Prostate gland (tissue), 2 donors: Measurements from ENCODE around the gene HOXA13. TPM values are rescaled to one million over a fixed set of nuclear protein-coding genes. Genes with fewer than 3 reads are reported as not detected.

Source experiments
- DNase-seq: peaks from one replicate; pipeline ENCODE4 v3.0.0-alpha.2; 2019; ENCODE audit warnings: low spot score
- H3K27ac ChIP-seq, 2 donors: fragments of 200-600 bp; sonication (generic); 2 replicates each; pipeline ENCODE4 v1.5.1; 2017 to 2019
- H3K27me3 ChIP-seq: fragments of 200-600 bp; sonication (generic); replicated peaks from 2 replicates; pipeline ENCODE4 v1.5.1; 2019; ENCODE audit not compliant: insufficient read depth
- H3K36me3 ChIP-seq, 2 donors: fragments of 200-600 bp; sonication (generic); 1 replicate in 1 of 2; 2 replicates in 1 of 2; pipeline versions ENCODE4 v1.5.1 to v1.8.1; 2017 to 2019
- H3K4me1 ChIP-seq: fragments of 200-600 bp; sonication (generic); replicated peaks from 2 replicates; pipeline ENCODE4 v1.5.1; 2019
- H3K4me3 ChIP-seq, 2 donors: fragments of 200-600 bp; sonication (generic); 2 replicates each; pipeline ENCODE4 v1.5.1; 2017 to 2019
- H3K9me3 ChIP-seq: fragments of 200-600 bp; sonication (generic); 2 replicates; pipeline ENCODE4 v1.5.1; 2017
- CTCF ChIP-seq, 4 experiments: fragments of 200-600 bp in 2 of 4; fragments of 450-650 bp in 2 of 4; sonication (generic) in 2 of 4; IDR thresholded peaks; 1 replicate in 3 of 4; 2 replicates in 1 of 4; pipeline ENCODE4 v1.5.1; 2016 to 2019; ENCODE audit warnings: antibody characterized with exemption in 4 of 4, mild to moderate bottlenecking in 2 of 4, moderate library complexity in 2 of 4
- POLR2A ChIP-seq: fragments of 450-650 bp; IDR thresholded peaks from one replicate; pipeline ENCODE4 v1.6.1; 2016; ENCODE audit warnings: antibody characterized with exemption, mild to moderate bottlenecking
- POLR2AphosphoS5 ChIP-seq: sonication (generic); formaldehyde crosslinking; IDR thresholded peaks from one replicate; pipeline ENCODE4 v1.6.1; 2017; ENCODE audit warnings: antibody characterized with exemption
- whole genome bisulfite sequencing: methylation state at CpG from one replicate; pipeline ENCODE4 v1.1.5; 2018; 5-methylcytosine and 5-hydroxymethylcytosine counted together
- intact Hi-C: fragments of 100-400 bp; cut with DNase I; formaldehyde crosslinking; loops from one replicate; pipeline ENCODE4 v1.14.2; 2022
- total RNA-seq, 2 donors: library from RNA; depleted of rRNA; stranded (reverse); fragments of >200 nt; gene quantifications; one replicate each; pipeline ENCODE4 v1.1.0, GENCODE V29; 2016

Gene HOXA13
- total RNA-seq, 2 donors from 2014 or later = 19.1 to 50.4 TPM

GRCh38 chr7:27151931-27152815, 47.7 kb downstream of the HOXA13 start, which contains the start of gene HOXA3:
Gene HOXA3, minus strand, starts transcription at chr7:27152583. Its CDS starts 41,943 bp downstream, at chr7:27110640.
- intact Hi-C loops = loop anchor here (5.0 to 10.0 kb wide), 3 partner anchors 950 to 1287 kb away; partner anchors contain the start of genes CBX3 and HNRNPA2B1
- peak within 1 kb of the TSS; percentile 39 to 44 for H3K4me3 ChIP-seq
- peak within 1 kb of the TSS; percentile 85 to 87 for H3K27ac ChIP-seq
- H3K4me1 ChIP-seq = peaks cover 7% of the 10 kb centered on the region
- H3K36me3 ChIP-seq = no peaks in the 10 kb centered on the region
- no peaks in the 10 kb centered on the region for H3K27me3 ChIP-seq
- TF ChIP-seq CTCF (IDR thresholded peaks at IDR 0.05) (no peak), POLR2A (peak; percentile 21), POLR2AphosphoS5 (peak; percentile 64)
- no peaks in the 10 kb centered on the region for H3K9me3 ChIP-seq
- DNase-seq = no peak
- WGBS = 22% methylated on average over 53 of the region's 53 CpGs

- Histone ChIP-seq H3K27me3 (no peaks in the 10 kb centered on the region), H3K4me3 (peak overlapping the region; percentile 39 to 44), H3K36me3 (no peaks in the 10 kb centered on the region), H3K9me3 (no peaks in the 10 kb centered on the region), H3K4me1 (peaks cover 7% of the 10 kb centered on the region), H3K27ac (peak overlapping the region; percentile 85 to 87)
- DNase-seq = no peak
- intact Hi-C loops = loop anchor here (5.0 to 10.0 kb wide), 3 partner anchors 949 to 1287 kb away; partner anchors contain the start of genes CBX3 and HNRNPA2B1
- 8% methylated on average over 27 of the region's 27 CpGs for WGBS
- TF ChIP-seq POLR2A (no peak), CTCF (IDR thresholded peaks at IDR 0.05) (no peak), POLR2AphosphoS5 (no peak)
Observed at GRCh38 chr7:27151341-27151930, 48.5 kb downstream of the HOXA13 start.

- DNase-seq = peak; percentile 77
- Histone ChIP-seq H3K27ac (peak overlapping the region; percentile 85 to 87), H3K27me3 (no peaks in the 10 kb centered on the region), H3K36me3 (no peaks in the 10 kb centered on the region), H3K4me1 (peaks cover 7% of the 10 kb centered on the region), H3K9me3 (no peaks in the 10 kb centered on the region), H3K4me3 (peak overlapping the region; percentile 39 to 44)
- TF ChIP-seq POLR2AphosphoS5 (peak; percentile 63), POLR2A (peak; percentile 72), CTCF (IDR thresholded peaks at IDR 0.05) (peak; percentile 70 to 91 (median 83))
- intact Hi-C loops = loop anchor here (5.0 to 10.0 kb wide), 3 partner anchors 948 to 1286 kb away; partner anchors contain the start of genes CBX3 and HNRNPA2B1
- WGBS = 1% methylated on average over 48 of the region's 58 CpGs
Observed at GRCh38 chr7:27150568-27151340, 49.1 kb downstream of the HOXA13 start.

GRCh38 chr7:27149842-27150567, 49.9 kb downstream of the HOXA13 start:
- TF ChIP-seq CTCF (IDR thresholded peaks at IDR 0.05) (no peak), POLR2AphosphoS5 (no peak), POLR2A (no peak)
- WGBS = 49% methylated on average over 13 of the region's 13 CpGs

More at GRCh38 chr7:27149842-27150567, 49.9 kb downstream of the HOXA13 start:
- Histone ChIP-seq H3K9me3 (no peaks in the 10 kb centered on the region), H3K27ac (peak overlapping the region; percentile 85 to 87), H3K4me1 (peaks cover 4% of the 10 kb centered on the region), H3K36me3 (no peaks in the 10 kb centered on the region), H3K4me3 (peak overlapping the region; percentile 39 to 44), H3K27me3 (no peaks in the 10 kb centered on the region)
- DNase-seq = peak; percentile 23
- intact Hi-C loops = loop anchor here (5.0 to 10.0 kb wide), 3 partner anchors 948 to 1285 kb away; partner anchors contain the start of genes CBX3 and HNRNPA2B1
